Naive thymus-derived CD8-positive, alpha-beta T cell (primary cell): ENCODE data around the gene HPCA. TPM values are rescaled to one million over a fixed set of nuclear protein-coding genes. Genes with fewer than 3 reads are reported as not detected.
A peak's percentile ranks its signal among the peaks of the same experiment; 100 is the strongest.

Experiments
- ATAC-seq, 2 donors: fragments of 150-1000 bp; cut with Tn5 transposase in 1 of 2; sonication (Bioruptor Pico), chemical (Tn5 transposase) in 1 of 2; 1 replicate in 1 of 2; 2 replicates in 1 of 2; pipeline ENCODE4 v1.10.0; 2021; ENCODE audit warnings: mild to moderate bottlenecking in 2 of 2, moderate library complexity in 2 of 2
- POLR2A ChIA-PET: fragments of 350-600 bp; sonication (Branson Sonifier 250); formaldehyde crosslinking; loops from one replicate; lab custom pipeline; 2021; ENCODE audit warnings: antibody characterized with exemption; lab: Charles Lee
- DNase-seq, 10 donors: peaks; one replicate each; pipeline versions ENCODE4 v3.0.0 to v3.0.0-alpha.2; 2020 to 2022
- H3K27ac Mint-ChIP-seq, 10 donors: one replicate each; pipeline ENCODE4 v1.8.0; 2020 to 2022; ENCODE audit warnings: mild to moderate bottlenecking in 10 of 10, mixed read lengths in 10 of 10, moderate library complexity in 4 of 10, inconsistent platforms in 1 of 10
- H3K27me3 Mint-ChIP-seq, 5 donors: one replicate each; pipeline ENCODE4 v1.8.0; 2021 to 2022; ENCODE audit warnings: mixed read lengths in 5 of 5
- H3K36me3 Mint-ChIP-seq, 3 donors: one replicate each; pipeline ENCODE4 v1.8.0; 2020 to 2022; ENCODE audit warnings: mixed read lengths in 3 of 3, mild to moderate bottlenecking in 2 of 3, inconsistent platforms in 1 of 3
- H3K4me1 Mint-ChIP-seq, 4 donors: one replicate each; pipeline ENCODE4 v1.8.0; 2021 to 2022; ENCODE audit warnings: mixed read lengths in 4 of 4
- H3K4me3 Mint-ChIP-seq, 10 donors: one replicate each; pipeline ENCODE4 v1.8.0; 2020 to 2022; ENCODE audit warnings: mild to moderate bottlenecking in 10 of 10, mixed read lengths in 10 of 10, moderate library complexity in 6 of 10, inconsistent platforms in 1 of 10
- H3K9me3 Mint-ChIP-seq, 9 donors: one replicate each; pipeline ENCODE4 v1.8.0; 2020 to 2022; ENCODE audit warnings: mixed read lengths in 9 of 9, mild to moderate bottlenecking in 3 of 9, inconsistent platforms in 1 of 9, moderate library complexity in 1 of 9
- polyA plus RNA-seq, 3 donors: library from polyadenylated mRNA; unstranded; fragments of 300-500 nt; fragmentation: Illumina TruSeq; gene quantifications; one replicate each; pipeline ENCODE4 v1.2.3, GENCODE V29; 2021
- total RNA-seq, 8 experiments: library from RNA in 2 of 8; stranded (reverse) in 2 of 8; gene quantifications; one replicate each; pipeline ENCODE4 v1.2.3 and lab custom pipeline; 2021 to 2026

The HPCA gene
- total and polyA plus RNA-seq, 5 experiments from 2014 or later, result not detected

DNA sequence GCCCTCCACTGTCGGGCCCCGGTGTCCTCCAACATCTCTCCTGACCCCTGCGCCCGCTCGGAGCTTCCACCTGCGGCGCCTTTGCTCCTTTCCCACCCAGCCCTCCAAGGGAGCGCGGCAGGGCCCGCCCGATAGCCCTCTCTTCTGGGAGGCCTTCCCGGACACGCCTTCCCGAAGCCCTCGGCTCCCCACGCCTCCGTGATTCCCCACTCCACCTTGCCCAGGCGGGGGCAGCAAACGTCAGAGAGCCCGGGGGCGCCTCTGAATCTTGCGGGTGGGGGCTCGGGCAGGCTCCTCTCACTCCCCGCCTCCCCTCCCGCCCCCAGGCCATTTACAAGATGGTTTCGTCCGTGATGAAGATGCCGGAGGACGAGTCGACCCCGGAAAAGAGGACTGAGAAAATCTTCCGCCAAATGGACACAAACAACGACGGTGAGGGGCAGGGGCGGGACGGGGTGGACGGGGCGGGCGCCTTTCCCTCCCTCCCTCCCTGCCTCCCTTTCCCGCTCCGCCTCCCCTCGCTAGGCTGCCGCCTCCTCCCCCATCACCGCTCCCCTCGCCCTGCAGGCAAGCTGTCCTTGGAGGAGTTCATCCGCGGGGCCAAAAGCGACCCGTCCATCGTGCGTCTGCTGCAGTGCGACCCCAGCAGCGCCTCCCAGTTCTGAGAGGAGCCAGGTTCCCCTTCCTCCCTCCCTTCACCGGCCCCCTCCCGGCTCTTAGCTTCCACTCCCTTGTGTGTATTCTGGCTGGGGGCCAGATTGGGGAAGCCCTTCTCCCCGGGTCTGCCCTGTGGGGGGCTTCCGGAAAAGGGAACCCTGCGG is 7.1 kb downstream of the HPCA start:
- H3K36me3 Mint-ChIP-seq, result peaks cover 0 to 5% (median 0%) of the 10 kb centered on the region in 3 donors
- ATAC-seq (peak; percentile 58 to 69), DNase-seq (peak in 1 of 10 donors; percentile 55)
- H3K27me3 Mint-ChIP-seq, result peaks cover 37 to 92% (median 57%) of the 10 kb centered on the region in 5 donors
- H3K9me3 Mint-ChIP-seq, result peaks cover 0 to 3% (median 0%) of the 10 kb centered on the region in 9 donors
- peak overlapping the region; percentile 60 to 82 (median 70) for H3K4me3 Mint-ChIP-seq
- H3K4me1 Mint-ChIP-seq, result peaks cover 8 to 16% (median 9%) of the 10 kb centered on the region in 4 donors
- POLR2A ChIA-PET, result interaction anchor here (0.6 kb wide), 1 partner anchor 109 kb away, joined by 4 read pairs; no protein-coding TSS in a partner anchor
- peak overlapping the region in 1 of 10 donors; percentile 83 for H3K27ac Mint-ChIP-seq

DNA sequence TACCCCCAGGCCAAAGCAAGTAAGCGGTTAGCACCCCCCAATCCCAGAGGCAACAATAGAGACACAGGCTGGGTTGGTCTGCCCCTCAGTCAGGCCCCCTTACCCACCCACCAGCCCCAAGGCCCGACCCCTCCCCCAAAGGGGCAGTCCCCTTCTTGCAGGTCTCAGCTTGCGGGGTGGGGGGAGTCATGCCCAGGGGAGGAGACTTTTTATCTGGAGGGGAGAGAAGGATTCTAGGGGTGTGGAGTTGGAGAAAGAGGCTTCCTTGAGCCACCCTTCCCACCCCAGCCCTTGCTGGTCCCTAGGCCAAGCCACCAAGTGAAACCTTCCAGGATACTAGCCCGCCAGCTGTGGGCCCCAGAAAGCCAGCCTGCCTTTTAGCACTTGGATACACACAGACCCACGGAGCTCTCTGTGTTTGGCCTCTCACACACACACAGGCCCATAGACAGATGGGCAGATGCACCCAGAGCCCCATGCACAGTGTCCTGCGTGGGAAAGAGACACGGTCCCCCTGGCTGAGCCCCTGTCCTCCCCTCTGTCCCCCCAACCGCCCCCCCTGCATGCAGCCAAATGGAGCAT is 7.8 kb downstream of the HPCA start:
- peaks cover 0 to 5% (median 0%) of the 10 kb centered on the region in 3 donors for H3K36me3 Mint-ChIP-seq
- peaks cover 0 to 3% (median 0%) of the 10 kb centered on the region in 9 donors for H3K9me3 Mint-ChIP-seq
- ATAC-seq (no peak), DNase-seq (peak in 1 of 10 donors; percentile 53)
- POLR2A ChIA-PET, result no interaction called here
- H3K27ac Mint-ChIP-seq, result peak overlapping the region in 1 of 10 donors; percentile 83
- H3K4me1 Mint-ChIP-seq, result peaks cover 8 to 16% (median 9%) of the 10 kb centered on the region in 4 donors
- H3K4me3 Mint-ChIP-seq, result peak overlapping the region; percentile 51 to 79 (median 66)
- H3K27me3 Mint-ChIP-seq, result peaks cover 38 to 92% (median 61%) of the 10 kb centered on the region in 5 donors

DNA sequence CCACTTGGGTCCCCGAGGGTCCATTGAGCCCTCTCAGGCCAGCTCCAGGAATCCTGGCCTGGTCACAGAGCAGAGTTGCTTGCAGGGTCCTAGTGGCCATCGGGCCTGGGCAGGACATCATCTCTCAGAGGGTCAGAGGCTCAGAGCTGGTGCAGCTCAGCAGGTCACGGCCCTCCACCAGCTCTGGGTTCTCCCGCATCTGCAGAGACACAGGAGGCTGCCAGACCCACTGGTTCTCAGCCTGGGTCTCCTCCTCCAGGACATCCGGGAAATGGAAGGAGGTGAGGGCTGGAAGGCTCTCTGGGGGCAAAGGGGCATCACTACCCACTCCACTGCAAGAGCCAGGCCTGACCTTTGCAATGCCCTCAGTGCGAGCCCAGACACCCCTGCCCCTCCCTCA is 8.4 kb downstream of the HPCA start:
- Mint-ChIP-seq H3K9me3 (peaks cover 0 to 3% (median 0%) of the 10 kb centered on the region in 9 donors), H3K27me3 (peaks cover 36 to 92% (median 61%) of the 10 kb centered on the region in 5 donors), H3K4me1 (peaks cover 8 to 16% (median 9%) of the 10 kb centered on the region in 4 donors), H3K36me3 (peaks cover 0 to 5% (median 0%) of the 10 kb centered on the region in 3 donors), H3K27ac (no peak overlapping the region), H3K4me3 (peak overlapping the region in 1 of 10 donors; percentile 10)
- DNase-seq (peak in 1 of 10 donors; percentile 21), ATAC-seq (no peak)
- POLR2A ChIA-PET, result no interaction called here

DNA sequence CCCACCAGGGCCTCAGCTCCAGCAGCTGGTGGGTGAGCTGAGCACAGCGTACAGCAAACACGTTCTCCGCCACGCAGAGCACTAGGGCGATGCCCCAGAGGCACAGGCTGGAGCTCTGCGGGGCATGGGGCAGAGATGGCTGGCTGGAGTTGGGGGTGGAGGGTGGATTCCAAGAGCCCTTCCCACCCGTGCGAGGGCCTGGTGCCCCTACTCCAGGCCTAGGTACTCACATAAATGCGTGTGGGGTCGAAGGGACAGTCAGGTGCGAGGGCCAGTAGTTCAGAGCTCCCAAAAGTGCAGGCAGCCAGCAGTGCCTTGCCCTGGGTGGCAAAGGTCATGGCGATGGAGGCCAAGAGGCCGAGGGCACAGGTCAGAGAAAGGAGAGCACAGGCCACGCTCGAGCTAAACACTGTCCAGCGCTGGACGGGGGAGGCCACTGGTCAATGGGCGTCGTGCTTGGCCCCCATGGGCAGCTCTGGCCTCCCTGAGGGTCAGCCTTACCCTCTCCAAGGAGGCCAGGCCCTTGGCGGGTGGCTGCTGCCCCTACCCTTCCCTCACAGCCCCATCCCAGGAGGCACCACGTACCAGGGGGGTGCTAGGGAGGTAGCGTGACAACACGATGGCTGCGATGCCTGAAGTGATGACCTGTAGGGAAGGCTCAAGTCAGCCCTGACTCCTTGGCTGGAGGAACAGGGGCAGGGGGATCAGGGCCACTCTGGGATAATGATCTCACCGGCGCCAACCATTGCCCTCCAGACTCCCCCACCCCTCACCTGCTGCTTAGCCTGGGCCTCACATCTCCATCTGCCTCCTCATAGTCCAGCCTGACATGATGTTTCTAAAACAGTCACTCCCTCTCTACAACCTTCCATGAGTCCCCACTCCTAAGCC is 9.3 kb downstream of the HPCA start:
- Mint-ChIP-seq H3K27ac (no peak overlapping the region), H3K4me1 (peaks cover 9 to 16% (median 11%) of the 10 kb centered on the region in 4 donors), H3K9me3 (peaks cover 0 to 3% (median 0%) of the 10 kb centered on the region in 9 donors), H3K36me3 (peaks cover 0 to 7% (median 0%) of the 10 kb centered on the region in 3 donors), H3K27me3 (peaks cover 33 to 92% (median 59%) of the 10 kb centered on the region in 5 donors), H3K4me3 (peak overlapping the region in 3 of 10 donors; percentile 11 to 38 (median 18))
- POLR2A ChIA-PET, result no interaction called here
- no peak for DNase-seq
- no peak for ATAC-seq

DNA sequence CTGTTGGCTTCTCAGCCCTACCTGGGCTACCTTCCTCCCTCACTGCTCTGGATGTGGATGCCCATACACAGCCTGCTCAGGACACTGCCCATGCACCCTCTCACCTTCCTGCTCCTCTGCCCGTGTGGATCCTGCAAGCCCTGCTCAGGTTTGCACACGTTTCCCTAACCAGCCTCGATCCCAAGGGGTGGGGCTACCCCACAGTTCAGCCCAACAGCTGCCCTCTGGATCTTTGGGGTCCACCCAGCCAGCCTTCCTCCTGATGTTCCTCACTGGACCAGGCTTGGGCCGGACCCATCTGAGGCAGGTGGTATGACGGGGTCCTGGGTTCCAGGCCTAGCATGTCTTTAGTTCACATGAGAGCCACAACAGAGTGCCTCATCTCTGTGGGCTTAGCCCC is 10.2 kb downstream of the HPCA start:
- H3K4me3 Mint-ChIP-seq, result peak overlapping the region in 1 of 10 donors; percentile 33
- ATAC-seq, result no peak
- H3K27me3 Mint-ChIP-seq, result peaks cover 27 to 87% (median 55%) of the 10 kb centered on the region in 5 donors
- peaks cover 0 to 3% (median 0%) of the 10 kb centered on the region in 9 donors for H3K9me3 Mint-ChIP-seq
- H3K4me1 Mint-ChIP-seq, result peaks cover 12 to 17% (median 14%) of the 10 kb centered on the region in 4 donors
- H3K27ac Mint-ChIP-seq, result peak overlapping the region in 1 of 10 donors; percentile 32
- POLR2A ChIA-PET, result no interaction called here
- no peak for DNase-seq
- peaks cover 0 to 8% (median 0%) of the 10 kb centered on the region in 3 donors for H3K36me3 Mint-ChIP-seq

DNA sequence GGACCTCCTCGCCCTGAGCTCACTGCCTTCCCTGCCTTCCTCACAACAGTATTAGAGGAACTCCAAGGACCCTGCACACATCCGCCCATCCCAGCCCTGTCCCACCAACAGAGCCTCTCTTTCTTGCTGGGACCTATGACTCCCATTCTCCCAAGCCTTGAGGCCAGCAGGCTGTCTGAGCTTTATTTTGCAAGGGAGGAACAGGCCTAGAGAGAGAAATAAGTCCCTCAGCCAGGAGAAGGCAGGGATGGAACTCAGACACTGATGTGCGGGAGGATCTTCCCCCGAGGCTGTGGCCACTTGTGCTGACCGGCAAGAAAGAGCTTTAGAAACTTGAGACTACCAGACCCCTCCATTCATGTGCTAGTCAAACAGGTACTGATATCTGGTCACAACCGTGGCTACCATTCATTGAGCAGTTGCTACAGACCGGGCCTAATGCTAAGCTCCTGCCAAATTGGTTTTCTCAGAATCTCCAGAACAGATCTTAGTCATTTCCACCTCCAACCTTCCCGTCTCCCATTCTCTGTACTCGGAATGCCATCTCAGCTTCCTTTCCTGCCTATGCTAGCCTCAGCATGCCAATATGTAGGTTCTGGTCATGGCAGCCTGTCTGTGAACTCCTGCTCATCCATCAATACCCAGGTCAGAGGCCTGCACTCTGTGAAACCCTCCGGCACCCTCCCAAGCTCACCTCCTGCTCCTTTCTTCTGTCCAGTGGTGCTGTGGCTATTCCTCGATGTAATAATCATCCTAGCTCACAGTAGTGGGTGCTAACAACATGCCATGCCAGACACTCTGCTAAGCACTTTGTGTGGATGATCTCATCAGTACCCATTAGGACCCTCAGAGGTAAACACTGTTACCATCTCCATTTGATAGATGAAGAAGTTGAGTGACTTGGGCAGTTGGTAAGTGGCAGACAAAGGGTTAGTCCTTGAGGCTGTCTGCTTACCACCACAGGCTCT is 11.1 kb downstream of the HPCA start:
- Mint-ChIP-seq H3K27ac (no peak overlapping the region), H3K36me3 (peaks cover 0 to 10% (median 0%) of the 10 kb centered on the region in 3 donors), H3K4me3 (no peak overlapping the region), H3K4me1 (peaks cover 9 to 17% (median 16%) of the 10 kb centered on the region in 4 donors), H3K27me3 (peaks cover 21 to 86% (median 53%) of the 10 kb centered on the region in 5 donors), H3K9me3 (no peaks in the 10 kb centered on the region)
- ATAC-seq, result no peak
- DNase-seq, result no peak
- POLR2A ChIA-PET, result no interaction called here

DNA sequence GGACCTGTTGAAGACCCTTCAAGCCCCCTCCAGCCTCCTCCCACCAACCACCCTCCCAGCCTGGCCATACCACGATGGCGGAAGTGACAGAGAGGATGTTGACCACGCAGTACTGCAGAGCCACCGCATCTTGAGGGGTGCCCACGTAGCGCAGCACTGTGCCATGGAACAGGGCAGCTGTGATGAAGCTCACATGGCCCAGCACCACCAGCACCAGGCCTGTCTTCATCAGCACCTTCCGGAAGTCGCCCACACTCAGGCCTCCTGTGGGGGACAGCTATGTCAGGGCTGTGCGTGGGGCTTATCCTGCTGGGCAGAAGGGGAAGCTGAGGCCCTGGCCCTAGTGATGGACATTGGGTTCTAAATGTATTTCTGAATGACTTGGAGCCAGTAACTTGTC is 11.8 kb downstream of the HPCA start:
- H3K4me1 Mint-ChIP-seq, result peaks cover 9 to 14% (median 11%) of the 10 kb centered on the region in 4 donors
- DNase-seq (no peak), ATAC-seq (no peak)
- POLR2A ChIA-PET, result no interaction called here
- H3K27ac Mint-ChIP-seq, result no peak overlapping the region
- no peak overlapping the region for H3K4me3 Mint-ChIP-seq
- peaks cover 19 to 86% (median 55%) of the 10 kb centered on the region in 5 donors for H3K27me3 Mint-ChIP-seq
- peaks cover 0 to 10% (median 0%) of the 10 kb centered on the region in 3 donors for H3K36me3 Mint-ChIP-seq
- no peaks in the 10 kb centered on the region for H3K9me3 Mint-ChIP-seq

DNA sequence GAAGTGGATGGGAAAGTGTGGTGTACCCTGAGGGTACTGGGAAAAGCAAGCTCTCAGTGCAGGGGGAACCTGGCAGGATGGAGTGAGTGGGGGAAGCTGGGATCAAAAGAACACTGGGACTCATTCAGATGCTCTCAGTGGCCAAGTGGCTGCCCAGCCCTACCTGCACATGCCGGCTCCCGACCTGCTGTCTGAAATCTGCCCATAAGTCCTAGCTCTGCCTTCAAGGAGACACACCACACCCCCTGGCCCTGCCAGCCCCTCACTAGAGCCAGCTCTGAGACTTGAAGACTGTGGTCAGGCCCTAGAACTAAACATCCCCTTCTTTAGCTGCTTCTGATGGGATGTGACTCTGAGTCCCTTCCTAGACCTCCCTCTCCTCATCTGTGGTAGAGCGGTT is 12.7 kb downstream of the HPCA start:
- H3K27ac Mint-ChIP-seq, result peak overlapping the region in 2 of 10 donors; percentile 34 to 46
- peaks cover 20 to 81% (median 55%) of the 10 kb centered on the region in 5 donors for H3K27me3 Mint-ChIP-seq
- no peaks in the 10 kb centered on the region for H3K9me3 Mint-ChIP-seq
- POLR2A ChIA-PET, result no interaction called here
- H3K4me1 Mint-ChIP-seq, result peaks cover 5 to 11% (median 9%) of the 10 kb centered on the region in 4 donors
- no peak for ATAC-seq
- H3K4me3 Mint-ChIP-seq, result peak overlapping the region in 1 of 10 donors; percentile 31
- no peak for DNase-seq
- H3K36me3 Mint-ChIP-seq, result peaks cover 0 to 10% (median 0%) of the 10 kb centered on the region in 3 donors

DNA sequence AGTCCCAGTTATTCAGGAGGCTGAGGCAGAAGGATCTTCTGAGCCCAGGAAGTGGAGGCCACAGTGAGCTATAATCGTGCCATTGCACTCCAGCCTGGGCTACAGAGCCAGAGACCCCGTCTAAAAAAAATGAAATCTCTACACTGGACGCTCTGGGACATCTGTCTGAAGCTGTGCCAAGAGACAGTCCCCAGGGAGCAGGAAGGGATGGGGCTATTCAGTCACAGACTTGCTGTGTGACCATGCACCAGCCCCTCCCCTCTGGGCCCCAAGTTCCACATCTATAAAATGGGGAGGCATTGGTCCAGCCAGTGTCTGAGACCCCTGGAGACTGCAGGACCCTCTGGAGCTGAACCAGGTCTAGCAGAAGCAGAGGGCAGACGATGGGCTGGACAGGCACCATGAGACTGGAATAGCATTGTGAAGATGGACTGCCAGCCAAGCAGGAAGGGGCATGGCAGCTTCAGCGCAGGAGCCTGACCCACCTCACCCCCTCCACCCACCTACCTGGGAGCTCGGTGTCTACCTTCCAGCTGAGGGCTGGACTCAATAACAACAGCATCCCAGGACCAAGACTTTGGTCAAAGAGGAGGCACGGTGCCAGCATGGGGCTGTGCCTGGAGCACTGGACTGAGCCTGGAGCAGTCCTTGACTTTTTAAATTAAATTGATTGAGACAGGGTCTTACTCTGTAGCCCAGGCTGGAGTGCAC is 13.4 kb downstream of the HPCA start:
- peak overlapping the region in 5 of 10 donors; percentile 53 to 80 (median 55) for H3K4me3 Mint-ChIP-seq
- ATAC-seq, result no peak
- POLR2A ChIA-PET, result no interaction called here

DNA sequence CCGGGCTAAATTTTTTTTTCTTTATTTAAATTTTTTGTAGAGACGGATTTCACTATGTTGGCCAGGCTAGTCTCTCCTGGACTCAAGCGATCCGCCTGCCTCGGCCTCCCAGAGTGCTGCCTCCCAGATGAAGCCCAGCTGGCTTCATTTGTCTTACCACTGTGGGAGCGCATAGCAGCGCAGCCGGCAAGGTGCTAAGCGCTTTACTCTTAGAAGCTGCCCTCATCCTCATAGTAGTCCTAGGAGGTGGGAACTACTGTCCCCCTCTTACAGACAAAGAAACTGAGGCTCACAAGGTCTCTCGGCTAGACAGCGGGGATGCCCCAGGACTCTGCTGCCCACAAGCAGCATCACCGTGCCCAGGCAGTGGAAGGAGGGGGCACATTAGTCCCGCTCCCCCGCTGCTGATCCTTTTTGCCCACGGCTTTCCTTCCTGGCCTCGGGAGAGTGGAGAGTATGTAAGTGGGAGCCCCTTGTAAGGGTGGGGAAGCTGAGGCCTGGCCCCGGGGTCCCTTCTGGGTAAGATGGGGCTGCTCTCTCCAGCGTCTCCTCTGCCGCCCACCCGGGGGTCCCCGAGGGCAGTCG is 14.2 kb downstream of the HPCA start:
- H3K9me3 Mint-ChIP-seq, result no peaks in the 10 kb centered on the region
- peaks cover 0 to 10% (median 0%) of the 10 kb centered on the region in 3 donors for H3K36me3 Mint-ChIP-seq
- DNase-seq (no peak), ATAC-seq (no peak)
- H3K4me1 Mint-ChIP-seq, result peaks cover 5 to 11% (median 9%) of the 10 kb centered on the region in 4 donors
- peak overlapping the region in 1 of 10 donors; percentile 25 for H3K27ac Mint-ChIP-seq
- POLR2A ChIA-PET, result no interaction called here
- H3K27me3 Mint-ChIP-seq, result peaks cover 20 to 73% (median 54%) of the 10 kb centered on the region in 5 donors
- peak overlapping the region; percentile 55 to 82 (median 74) for H3K4me3 Mint-ChIP-seq

More for the DNA sequence above, 13.4 kb downstream of the HPCA start:
- Mint-ChIP-seq H3K27me3 (peaks cover 20 to 78% (median 55%) of the 10 kb centered on the region in 5 donors), H3K4me1 (peaks cover 5 to 11% (median 9%) of the 10 kb centered on the region in 4 donors), H3K27ac (peak overlapping the region in 2 of 10 donors; percentile 34 to 43), H3K36me3 (peaks cover 0 to 10% (median 0%) of the 10 kb centered on the region in 3 donors), H3K9me3 (no peaks in the 10 kb centered on the region)
- DNase-seq, result no peak
